GM12892 (cell line): ENCODE measurements around the gene TNNT3.

ENCODE experiments used
- DNase-seq: peaks from one replicate; pipeline ENCODE4 v3.0.0; 2011; ENCODE audit not compliant: insufficient read length
- FAIRE-seq: peaks from 2 replicates; lab custom pipeline; 2011; peaks lifted over from hg19 to GRCh38; lab: Jason Lieb, UNC
- POLR2A ChIP-seq: IDR thresholded peaks from 2 replicates; pipeline ENCODE4 v1.6.1; 2011; ENCODE audit warnings: low read depth, low read length, control low read depth
- POLR2AphosphoS5 ChIP-seq: IDR thresholded peaks from 2 replicates; pipeline ENCODE4 v1.6.1; 2011; ENCODE audit warnings: low read depth, low read length, control low read depth
- TAF1 ChIP-seq: IDR thresholded peaks from 2 replicates; pipeline ENCODE4 v1.6.1; 2011; ENCODE audit warnings: low read depth, mild to moderate bottlenecking, control low read depth, low read length, borderline replicate concordance

The TNNT3 gene

DNA sequence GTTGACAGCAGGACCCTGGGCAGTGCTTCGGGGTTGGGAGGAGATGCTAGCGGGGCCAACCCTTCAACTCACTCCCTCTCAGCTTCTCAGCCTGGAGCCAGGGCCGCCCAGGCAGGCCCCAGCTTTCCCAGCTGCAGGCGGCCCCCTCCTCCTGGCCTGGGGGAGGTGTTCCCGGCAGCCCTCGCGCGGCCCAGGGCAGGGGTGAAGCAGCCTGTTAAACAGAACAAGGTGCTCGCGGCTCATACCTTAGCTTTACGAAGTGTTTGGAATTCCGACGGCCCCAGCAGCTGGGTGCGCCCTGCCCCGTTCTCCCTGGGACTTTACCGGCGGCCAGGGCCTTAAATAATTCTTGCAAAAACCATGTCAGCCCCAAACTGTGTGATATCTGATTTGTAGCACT is 44.8 kb downstream of the TNNT3 start:
- no peak for TF ChIP-seq POLR2A
- TF ChIP-seq TAF1, result no peak
- TF ChIP-seq POLR2AphosphoS5, result no peak
- DNase-seq (no peak), FAIRE-seq (no peak)

DNA sequence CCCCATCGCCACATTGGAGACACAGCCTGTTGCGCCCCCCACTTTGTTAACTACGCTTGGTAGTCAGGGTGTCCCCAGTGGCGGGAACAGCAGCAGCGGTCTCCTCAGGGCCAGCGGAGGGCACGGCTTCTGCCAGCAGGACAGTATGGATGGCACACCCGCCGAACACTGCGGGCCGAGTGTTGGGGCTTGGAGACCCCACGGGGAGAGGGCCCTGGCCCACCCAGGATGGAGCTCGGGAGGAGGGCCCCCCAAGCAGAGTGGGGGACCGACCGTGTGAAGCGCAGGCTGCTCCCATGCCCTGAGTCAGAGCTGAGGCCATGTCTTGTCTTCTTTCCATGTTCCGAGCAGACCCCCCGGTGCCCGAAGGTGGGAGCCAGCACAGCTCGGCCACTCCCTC is 45.5 kb downstream of the TNNT3 start:
- DNase-seq (no peak), FAIRE-seq (no peak)
- TF ChIP-seq POLR2A, result no peak

GRCh38 chr11:1966531-1966930 is 47.0 kb downstream of the TNNT3 start:
- FAIRE-seq, result no peak
- TF ChIP-seq POLR2A (no peak), TAF1 (no peak), POLR2AphosphoS5 (no peak)
- no peak for DNase-seq

DNA sequence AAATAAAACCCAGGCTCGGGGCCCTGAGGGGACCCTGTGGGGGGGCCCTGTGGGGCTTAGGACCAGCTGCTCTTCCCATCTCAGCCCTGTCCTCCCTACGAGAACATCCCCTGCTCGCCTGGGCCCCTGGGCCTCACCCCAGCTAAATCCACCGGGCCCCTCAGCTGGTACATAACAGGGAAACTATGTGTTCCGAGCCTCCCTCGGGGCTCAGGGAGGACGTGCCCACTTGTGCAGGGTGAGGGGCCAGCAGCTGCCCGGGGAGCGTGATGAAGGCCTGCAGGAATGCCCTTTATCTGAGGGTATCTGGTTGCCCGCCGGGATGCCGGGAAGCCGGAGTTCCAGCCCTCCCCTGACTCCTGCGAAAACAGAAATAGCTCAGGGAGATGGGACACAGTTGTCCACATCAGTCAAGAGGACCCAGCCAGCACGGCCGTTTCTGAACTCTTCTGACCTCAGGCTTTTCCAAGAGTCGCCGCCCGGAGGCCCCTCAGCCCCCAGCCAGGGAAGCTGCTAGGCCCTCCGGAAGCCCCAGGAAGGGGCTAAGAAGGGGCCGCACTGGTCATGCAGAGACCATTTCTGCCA is 48.2 kb downstream of the TNNT3 start:
- FAIRE-seq, result no peak
- TF ChIP-seq POLR2AphosphoS5 (no peak), TAF1 (no peak), POLR2A (no peak)
- no peak for DNase-seq

- FAIRE-seq (no peak), DNase-seq (no peak)
- TF ChIP-seq POLR2A, result no peak
- TF ChIP-seq POLR2AphosphoS5, result no peak
- TF ChIP-seq TAF1, result no peak
These were observed 49.0 kb downstream of the TNNT3 start for GRCh38 chr11:1968454-1969002.

- TF ChIP-seq POLR2A (no peak), TAF1 (no peak), POLR2AphosphoS5 (no peak)
- no peak for DNase-seq
- no peak for FAIRE-seq
These were observed 49.5 kb downstream of the TNNT3 start for GRCh38 chr11:1969035-1969434.

DNA sequence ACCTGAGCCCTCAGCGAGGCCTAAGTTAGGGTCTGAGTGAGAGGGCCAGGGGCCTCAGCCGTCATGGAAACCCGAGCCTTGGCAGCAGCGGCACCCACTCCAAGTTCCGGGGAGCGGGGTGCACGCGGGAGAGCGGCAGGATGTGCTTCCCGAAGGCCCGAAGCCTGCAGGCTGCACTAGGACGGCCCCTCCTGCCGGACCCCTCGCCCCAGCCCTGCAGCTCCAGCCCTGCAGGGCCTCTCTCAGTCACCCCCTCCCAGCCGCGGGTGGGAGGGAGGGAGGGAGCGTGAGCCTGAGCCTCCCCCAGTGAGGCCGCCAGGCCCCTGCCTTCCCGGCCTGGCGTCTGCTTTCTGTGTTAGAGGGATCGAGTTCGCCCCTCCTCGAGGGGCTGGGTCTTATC is 50.3 kb downstream of the TNNT3 start:
- no peak for FAIRE-seq
- DNase-seq, result no peak
- TF ChIP-seq TAF1, result no peak
- no peak for TF ChIP-seq POLR2A
- no peak for TF ChIP-seq POLR2AphosphoS5

- no peak for TF ChIP-seq POLR2AphosphoS5
- no peak for DNase-seq
- no peak for FAIRE-seq
These were observed 51.5 kb downstream of the TNNT3 start for GRCh38 chr11:1970956-1971355.

- TF ChIP-seq POLR2AphosphoS5, result no peak
- TF ChIP-seq POLR2A, result no peak
- TF ChIP-seq TAF1, result no peak
- no peak for DNase-seq
- FAIRE-seq, result no peak
These were observed 55.7 kb downstream of the TNNT3 start for GRCh38 chr11:1975185-1975584.

GRCh38 chr11:1978720-1979473 is 59.4 kb downstream of the TNNT3 start:
- TF ChIP-seq POLR2AphosphoS5 (no peak), TAF1 (no peak), POLR2A (no peak)
- FAIRE-seq (no peak), DNase-seq (no peak)

DNA sequence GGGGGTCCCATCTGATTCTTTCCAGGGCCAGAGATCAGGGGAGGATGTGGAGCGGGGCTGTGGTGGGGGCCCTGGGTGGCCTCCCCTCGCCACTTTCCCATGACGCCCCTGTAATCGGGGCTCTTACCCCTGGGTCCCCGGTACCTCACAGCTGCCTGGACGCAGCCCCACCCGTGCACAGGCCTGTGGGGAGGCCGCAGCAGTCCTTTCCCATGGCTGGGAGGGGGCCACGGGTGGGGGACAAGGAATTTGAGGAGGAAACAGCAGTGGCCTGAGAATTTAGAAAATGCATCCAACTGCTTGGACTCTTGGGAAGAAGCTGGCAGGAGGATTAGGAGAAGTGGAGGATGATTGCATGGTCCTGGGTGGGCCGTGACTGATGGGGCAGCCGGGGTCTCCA is 60.1 kb downstream of the TNNT3 start:
- FAIRE-seq (no peak), DNase-seq (no peak)
- TF ChIP-seq POLR2A (no peak), TAF1 (no peak), POLR2AphosphoS5 (no peak)
